Activated naive CD8-positive, alpha-beta T cell (primary cell): Measurements from ENCODE around the gene FOXD4.
A peak's percentile ranks its signal among the peaks of the same experiment; 100 is the strongest.
"Not testable (repeated sequence)": the region's sequence is repeated elsewhere in the genome, so short reads cannot be mapped to it uniquely, and the experiment has no call there.

Experiments
- H3K27ac Mint-ChIP-seq: one replicate; pipeline ENCODE4 v1.8.0; 2021; ENCODE audit warnings: mixed read lengths
- H3K27me3 Mint-ChIP-seq: one replicate; pipeline ENCODE4 v1.8.0; 2021; ENCODE audit warnings: mixed read lengths
- H3K36me3 Mint-ChIP-seq: one replicate; pipeline ENCODE4 v1.8.0; 2021; ENCODE audit warnings: mixed read lengths
- H3K4me1 Mint-ChIP-seq: one replicate; pipeline ENCODE4 v1.8.0; 2021; ENCODE audit warnings: low read depth, mixed read lengths
- H3K4me3 Mint-ChIP-seq: one replicate; pipeline ENCODE4 v1.8.0; 2021; ENCODE audit warnings: mild to moderate bottlenecking, mixed read lengths
- H3K9me3 Mint-ChIP-seq: one replicate; pipeline ENCODE4 v1.8.0; 2021; ENCODE audit warnings: low read depth, mixed read lengths

Gene FOXD4

DNA sequence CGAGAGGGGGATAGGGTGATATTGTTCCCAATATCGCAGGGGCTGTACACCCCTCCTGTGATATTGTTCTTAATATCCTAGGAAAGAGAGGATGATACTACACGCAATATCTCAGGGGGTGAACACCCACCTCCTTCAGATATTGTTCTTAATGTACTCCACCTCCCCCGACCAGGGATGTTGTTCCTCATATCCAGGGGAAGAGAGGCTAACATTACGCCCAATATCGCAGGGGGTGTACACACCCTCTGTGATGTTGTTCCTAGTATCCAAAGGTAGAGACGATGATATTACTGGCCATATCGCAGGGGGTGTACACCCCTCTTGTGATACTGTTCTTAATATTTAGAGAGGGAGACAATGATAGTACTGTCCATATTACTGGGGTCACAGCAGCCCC, 12.2 kb downstream of the FOXD4 start:
- not testable (repeated sequence) for H3K4me1 Mint-ChIP-seq, H3K4me3 Mint-ChIP-seq, H3K36me3 Mint-ChIP-seq, H3K27ac Mint-ChIP-seq, H3K9me3 Mint-ChIP-seq
- H3K27me3 Mint-ChIP-seq: peaks cover 16% of the 10 kb centered on the region

DNA sequence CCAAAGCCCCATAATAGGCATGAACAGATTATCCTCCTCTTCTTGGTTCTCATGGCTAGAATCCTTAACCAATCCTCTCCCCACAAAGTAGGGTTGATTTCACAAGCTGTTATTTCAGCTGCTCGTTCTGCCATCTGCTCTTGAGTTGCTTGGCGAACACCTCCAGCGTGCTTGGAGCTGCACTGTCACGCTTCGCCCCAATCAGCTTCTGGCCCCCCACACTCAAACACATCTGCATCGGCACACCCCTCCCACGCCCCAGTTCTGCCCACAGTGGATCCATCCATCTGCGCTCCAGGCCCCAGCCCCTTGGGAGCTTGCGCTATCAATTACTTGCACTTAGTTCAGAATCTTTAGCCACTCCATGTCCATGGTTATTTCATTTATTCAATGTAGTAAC, 17.8 kb downstream of the FOXD4 start:
- H3K4me1 Mint-ChIP-seq, H3K36me3 Mint-ChIP-seq, H3K4me3 Mint-ChIP-seq: not testable (repeated sequence)

DNA sequence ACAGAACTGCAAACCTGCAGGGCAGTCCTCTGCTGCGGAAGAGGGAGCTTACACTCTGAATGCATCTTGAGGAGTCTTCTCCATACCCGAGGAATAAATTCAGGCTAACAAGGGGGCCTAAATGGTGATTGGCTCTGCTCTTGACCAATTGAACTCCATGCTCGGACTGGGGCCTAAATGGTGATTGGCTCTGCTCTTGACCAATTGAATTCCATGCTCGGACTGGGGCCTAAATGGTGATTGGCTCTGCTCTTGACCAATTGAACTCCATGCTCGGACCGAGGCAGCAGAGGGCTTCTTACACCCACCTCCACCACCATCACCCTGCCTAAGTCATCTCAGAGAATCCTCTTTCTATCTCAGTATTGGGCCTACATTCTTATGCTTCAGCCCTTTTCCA, 18.4 kb downstream of the FOXD4 start:
- not testable (repeated sequence) for H3K27me3 Mint-ChIP-seq, H3K36me3 Mint-ChIP-seq, H3K9me3 Mint-ChIP-seq, H3K4me3 Mint-ChIP-seq, H3K27ac Mint-ChIP-seq, H3K4me1 Mint-ChIP-seq

More for the DNA sequence above, 17.8 kb downstream of the FOXD4 start:
- not testable (repeated sequence) for H3K27ac Mint-ChIP-seq, H3K27me3 Mint-ChIP-seq, H3K9me3 Mint-ChIP-seq

DNA sequence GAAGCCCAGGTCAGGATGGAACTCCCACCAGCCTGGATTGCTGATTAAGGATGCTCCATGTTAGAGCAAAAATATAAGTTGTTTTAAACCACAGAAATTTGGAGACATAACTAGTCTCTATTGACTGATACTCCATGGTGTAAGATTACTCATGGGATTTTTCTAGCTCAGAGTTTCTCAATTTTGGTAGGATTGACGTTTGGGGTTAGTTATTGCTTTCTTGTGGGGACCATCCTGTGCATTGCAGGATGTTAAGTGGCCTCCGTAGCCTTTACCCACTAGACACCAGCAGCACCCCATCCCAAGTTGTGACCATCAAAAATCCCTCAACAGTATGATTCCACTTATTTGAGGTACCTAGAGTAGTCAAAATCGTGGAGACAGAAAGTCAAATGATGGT, 19.4 kb downstream of the FOXD4 start:
- not testable (repeated sequence) for H3K27ac Mint-ChIP-seq, H3K36me3 Mint-ChIP-seq, H3K27me3 Mint-ChIP-seq, H3K9me3 Mint-ChIP-seq, H3K4me1 Mint-ChIP-seq, H3K4me3 Mint-ChIP-seq

DNA sequence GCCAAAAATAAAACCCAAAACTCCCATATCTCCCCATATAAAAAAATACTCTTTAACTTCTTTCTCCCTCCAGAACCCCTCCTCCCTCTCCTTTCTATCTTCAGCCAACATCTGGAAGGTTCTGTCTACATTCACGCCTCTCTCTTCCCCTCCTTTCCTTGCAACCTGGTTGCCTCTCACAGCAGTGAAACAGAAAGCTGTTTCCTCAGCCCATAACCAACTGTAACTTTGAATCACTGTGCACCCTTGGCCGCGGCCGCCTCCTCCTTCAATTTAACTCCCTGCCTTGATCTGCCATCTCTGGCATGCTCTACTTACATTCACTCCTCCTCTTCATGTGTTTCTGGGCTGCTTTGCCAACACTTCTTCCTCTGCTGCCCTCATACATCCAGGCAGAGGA, 23.2 kb downstream of the FOXD4 start:
- H3K9me3 Mint-ChIP-seq, H3K27ac Mint-ChIP-seq, H3K27me3 Mint-ChIP-seq: not testable (repeated sequence)

DNA sequence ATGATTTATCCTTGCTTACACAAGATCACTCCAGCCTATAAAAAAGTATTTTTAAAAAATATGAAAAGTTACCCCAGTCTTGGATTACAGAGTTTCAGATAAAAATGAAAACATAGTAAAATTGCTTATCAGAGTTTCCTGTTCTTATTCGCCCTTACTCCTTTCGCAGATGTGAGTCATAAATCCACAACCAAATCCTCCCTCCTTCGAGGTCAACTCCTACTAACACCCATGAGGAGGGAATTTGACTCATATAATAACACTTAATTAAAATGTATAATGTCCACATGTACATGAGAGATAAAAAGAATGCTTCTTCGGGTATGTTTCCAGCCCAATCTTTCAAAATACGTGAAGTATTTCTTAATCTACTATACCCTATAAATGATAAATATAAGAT, 23.9 kb downstream of the FOXD4 start:
- H3K36me3 Mint-ChIP-seq, H3K4me3 Mint-ChIP-seq, H3K4me1 Mint-ChIP-seq, H3K27ac Mint-ChIP-seq, H3K27me3 Mint-ChIP-seq, H3K9me3 Mint-ChIP-seq: not testable (repeated sequence)

More for the DNA sequence above, 23.2 kb downstream of the FOXD4 start:
- H3K4me3 Mint-ChIP-seq, H3K36me3 Mint-ChIP-seq, H3K4me1 Mint-ChIP-seq: not testable (repeated sequence)

DNA sequence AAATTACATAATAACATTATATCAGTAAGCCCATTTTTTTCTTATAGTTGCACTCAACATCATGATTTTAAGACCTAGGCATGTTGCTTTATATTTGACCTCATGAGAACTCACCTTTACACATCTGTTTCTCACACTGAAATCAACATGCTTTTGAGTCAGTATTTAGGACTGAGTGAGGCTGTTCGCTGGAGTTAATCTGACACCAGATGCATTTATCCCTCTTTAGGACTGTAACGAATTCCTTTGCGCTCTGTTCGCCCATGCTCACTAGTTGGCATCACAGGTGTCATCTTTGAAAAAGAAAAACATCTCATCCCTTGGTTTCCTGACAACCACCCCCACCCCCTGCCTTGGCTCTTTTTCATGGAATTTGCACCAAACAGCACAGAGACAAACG, 24.3 kb downstream of the FOXD4 start:
- not testable (repeated sequence) for H3K27me3 Mint-ChIP-seq, H3K36me3 Mint-ChIP-seq, H3K4me3 Mint-ChIP-seq, H3K4me1 Mint-ChIP-seq, H3K27ac Mint-ChIP-seq, H3K9me3 Mint-ChIP-seq

DNA sequence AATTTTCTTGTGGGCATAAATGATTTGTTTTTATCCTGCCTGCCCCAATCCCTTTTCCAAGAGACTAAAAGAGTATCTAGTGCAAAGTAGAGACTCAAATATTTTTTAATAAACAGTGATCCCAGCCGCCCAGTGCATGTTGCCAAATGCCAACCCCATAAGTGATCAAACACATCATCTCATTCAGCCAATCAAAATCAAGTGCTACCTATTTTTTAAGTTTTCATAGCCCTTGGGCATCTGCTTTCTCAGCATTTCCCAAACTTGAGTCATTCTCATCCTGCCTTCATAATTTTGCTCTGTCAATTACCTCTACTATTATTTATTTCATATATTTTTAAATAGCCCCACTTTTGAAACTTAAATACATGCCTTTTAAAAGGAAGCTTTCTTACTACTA, 27.4 kb downstream of the FOXD4 start:
- not testable (repeated sequence) for H3K27ac Mint-ChIP-seq, H3K4me3 Mint-ChIP-seq, H3K36me3 Mint-ChIP-seq, H3K27me3 Mint-ChIP-seq, H3K4me1 Mint-ChIP-seq, H3K9me3 Mint-ChIP-seq

DNA sequence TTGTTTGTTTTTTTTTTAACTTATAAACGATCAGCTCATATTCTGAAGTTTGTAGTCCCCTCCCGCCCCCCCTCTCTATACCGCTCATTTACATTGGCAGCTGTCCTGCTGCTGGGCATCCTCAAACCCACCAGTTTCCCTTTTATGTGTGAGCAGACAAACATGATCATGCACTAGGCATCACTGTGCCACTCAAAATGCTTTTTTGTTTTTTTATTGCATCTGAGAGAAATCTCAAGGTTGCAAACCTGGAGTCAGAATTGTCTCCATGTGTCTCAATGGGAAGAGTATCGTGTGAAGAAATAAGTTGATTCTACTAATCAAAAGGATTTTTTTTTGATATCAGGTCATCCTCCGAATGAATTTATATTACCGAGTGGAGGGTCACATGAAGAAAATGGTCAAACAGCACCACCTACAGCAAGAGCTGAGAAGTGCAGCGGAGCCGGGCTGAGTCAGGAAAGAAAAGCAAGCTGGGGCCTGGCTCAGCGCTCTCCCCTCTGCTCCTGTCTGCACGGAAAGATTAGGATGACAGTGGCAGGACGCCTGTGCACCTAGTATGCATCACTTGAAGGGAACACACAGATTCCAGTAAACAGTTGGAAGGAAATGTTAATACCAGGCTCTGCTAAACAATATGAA, 29.7 kb downstream of the FOXD4 start:
- not testable (repeated sequence) for H3K9me3 Mint-ChIP-seq, H3K27me3 Mint-ChIP-seq, H3K4me3 Mint-ChIP-seq, H3K36me3 Mint-ChIP-seq, H3K27ac Mint-ChIP-seq, H3K4me1 Mint-ChIP-seq

DNA sequence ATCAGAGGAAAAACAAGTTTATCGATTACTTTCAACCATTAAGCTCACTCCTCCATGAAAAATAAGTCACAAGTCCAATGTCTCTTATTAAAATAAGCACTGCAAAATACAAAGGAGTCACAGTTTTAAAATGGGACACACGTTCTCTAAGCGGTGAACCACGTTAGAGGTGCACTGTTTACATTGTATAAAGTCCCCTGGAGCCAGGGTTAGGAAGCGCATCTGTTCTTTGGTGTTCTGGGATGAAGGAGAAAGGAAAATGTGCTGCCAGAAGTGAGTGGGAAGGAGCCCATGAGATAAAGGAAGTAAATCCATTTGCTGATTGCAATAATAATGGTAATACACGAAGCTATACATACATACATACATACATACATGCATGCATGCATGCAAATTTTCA, 30.4 kb downstream of the FOXD4 start:
- H3K27me3 Mint-ChIP-seq, H3K36me3 Mint-ChIP-seq, H3K4me1 Mint-ChIP-seq, H3K27ac Mint-ChIP-seq, H3K9me3 Mint-ChIP-seq, H3K4me3 Mint-ChIP-seq: not testable (repeated sequence)

DNA sequence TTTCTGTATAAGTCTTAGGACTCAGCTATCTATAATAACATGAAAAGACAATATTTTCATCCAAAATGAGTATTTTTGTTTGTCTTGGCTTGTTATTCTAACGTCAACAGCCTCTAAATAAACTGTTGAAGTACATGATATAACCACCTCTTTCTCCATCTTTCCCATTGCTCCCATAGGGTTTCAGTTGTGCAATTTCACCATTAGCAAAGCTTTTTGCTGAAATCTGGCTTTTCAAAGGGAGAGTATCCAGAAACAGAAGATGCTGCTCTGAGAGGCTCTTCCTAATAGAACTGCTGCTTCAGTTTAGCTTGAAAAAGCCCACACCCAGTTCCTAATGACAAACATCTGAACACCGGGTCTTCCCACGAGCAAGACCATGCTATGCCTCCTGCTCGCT, 31.1 kb downstream of the FOXD4 start:
- H3K27me3 Mint-ChIP-seq, H3K9me3 Mint-ChIP-seq, H3K4me1 Mint-ChIP-seq, H3K36me3 Mint-ChIP-seq, H3K27ac Mint-ChIP-seq, H3K4me3 Mint-ChIP-seq: not testable (repeated sequence)

DNA sequence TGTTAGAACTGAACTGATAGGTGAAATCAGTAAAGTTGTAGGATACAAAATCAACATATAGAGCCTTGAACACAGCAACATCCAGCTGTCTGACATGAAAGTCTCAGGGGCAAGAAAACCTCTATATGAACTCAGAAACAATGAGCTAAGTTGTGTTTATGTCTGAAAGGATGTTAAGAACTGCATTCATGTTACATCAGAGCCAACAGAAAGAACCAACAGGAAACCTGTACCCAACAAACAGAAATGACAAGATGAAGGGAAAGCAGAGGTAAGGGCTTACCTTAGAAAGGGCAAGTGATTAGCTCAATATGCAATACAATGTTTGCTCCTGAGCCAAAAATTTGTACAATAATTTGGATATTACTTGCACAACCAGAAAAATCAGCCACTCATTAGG, 31.5 kb downstream of the FOXD4 start:
- not testable (repeated sequence) for H3K36me3 Mint-ChIP-seq, H3K27me3 Mint-ChIP-seq, H3K27ac Mint-ChIP-seq, H3K4me3 Mint-ChIP-seq, H3K9me3 Mint-ChIP-seq, H3K4me1 Mint-ChIP-seq

DNA sequence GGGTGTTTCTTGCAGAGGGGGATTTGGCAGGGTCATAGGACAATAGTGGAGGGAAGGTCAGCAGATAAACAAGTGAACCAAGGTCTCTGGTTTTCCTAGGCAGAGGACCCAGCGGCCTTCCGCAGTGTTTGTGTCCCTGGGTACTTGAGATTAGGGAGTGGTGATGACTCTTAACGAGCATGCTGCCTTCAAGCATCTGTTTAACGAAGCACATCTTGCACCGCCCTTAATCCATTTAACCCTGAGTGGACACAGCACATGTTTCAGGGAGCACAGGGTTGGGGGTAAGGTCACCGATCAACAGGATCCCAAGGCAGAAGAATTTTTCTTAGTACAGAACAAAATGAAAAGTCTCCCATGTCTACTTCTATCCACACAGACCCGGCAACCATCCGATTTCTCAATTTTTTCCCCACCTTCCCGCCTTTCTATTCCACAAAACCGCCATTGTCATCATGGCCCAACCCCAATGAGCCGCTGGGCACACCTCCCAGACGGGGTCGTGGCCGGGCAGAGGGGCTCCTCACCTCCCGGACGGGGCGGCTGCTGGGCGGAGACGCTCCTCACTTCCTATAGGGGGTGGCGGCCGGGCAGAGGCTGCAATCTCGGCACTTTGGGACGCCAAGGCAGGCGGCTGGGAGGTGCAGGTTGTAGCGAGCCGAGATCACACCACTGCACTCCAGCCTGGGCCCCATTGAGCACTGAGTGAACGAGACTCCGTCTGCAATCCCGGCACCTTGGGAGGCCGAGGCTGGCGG, 35.1 kb downstream of the FOXD4 start:
- H3K4me3 Mint-ChIP-seq, H3K27ac Mint-ChIP-seq, H3K27me3 Mint-ChIP-seq, H3K36me3 Mint-ChIP-seq, H3K4me1 Mint-ChIP-seq, H3K9me3 Mint-ChIP-seq: not testable (repeated sequence)

DNA sequence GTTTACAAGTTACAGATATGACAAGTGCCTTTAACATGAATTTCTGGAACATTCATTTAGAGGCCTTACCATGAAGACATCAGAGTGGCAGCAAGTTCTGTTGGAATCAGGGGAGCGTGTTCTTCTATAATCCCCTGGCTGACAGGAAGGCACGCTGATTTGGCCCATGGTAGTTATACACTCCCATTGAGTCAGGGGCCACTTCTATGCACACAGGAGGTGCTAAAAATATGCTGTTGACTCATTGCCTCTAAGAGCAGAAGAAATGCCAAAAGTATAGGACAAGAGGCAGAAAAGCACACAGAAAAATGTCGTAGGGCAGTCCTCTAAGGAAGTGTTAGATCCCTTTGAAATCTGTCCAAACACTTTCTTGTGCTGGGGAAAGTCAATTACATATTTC, 39.9 kb downstream of the FOXD4 start:
- not testable (repeated sequence) for H3K27ac Mint-ChIP-seq, H3K9me3 Mint-ChIP-seq, H3K4me1 Mint-ChIP-seq, H3K27me3 Mint-ChIP-seq, H3K36me3 Mint-ChIP-seq, H3K4me3 Mint-ChIP-seq

DNA sequence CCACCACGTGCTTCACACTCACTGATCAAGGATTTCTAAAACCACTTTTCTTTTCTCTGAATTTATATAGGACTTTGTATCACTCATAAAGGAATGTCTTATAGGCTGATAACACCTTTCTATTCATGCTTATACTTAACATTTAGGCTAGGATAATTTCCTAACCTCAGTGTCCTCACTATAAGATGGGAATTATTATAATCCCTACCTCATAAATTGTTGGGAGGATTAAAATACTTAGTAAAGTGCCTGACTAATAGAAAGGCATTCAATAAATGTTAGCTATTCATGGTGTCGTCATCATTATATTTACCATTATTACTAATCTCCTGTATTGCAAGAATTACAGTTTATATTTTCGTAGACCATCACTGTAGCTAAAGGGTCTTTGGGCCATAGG, 41.8 kb downstream of the FOXD4 start:
- H3K27me3 Mint-ChIP-seq, H3K4me1 Mint-ChIP-seq, H3K27ac Mint-ChIP-seq, H3K9me3 Mint-ChIP-seq, H3K4me3 Mint-ChIP-seq, H3K36me3 Mint-ChIP-seq: not testable (repeated sequence)

DNA sequence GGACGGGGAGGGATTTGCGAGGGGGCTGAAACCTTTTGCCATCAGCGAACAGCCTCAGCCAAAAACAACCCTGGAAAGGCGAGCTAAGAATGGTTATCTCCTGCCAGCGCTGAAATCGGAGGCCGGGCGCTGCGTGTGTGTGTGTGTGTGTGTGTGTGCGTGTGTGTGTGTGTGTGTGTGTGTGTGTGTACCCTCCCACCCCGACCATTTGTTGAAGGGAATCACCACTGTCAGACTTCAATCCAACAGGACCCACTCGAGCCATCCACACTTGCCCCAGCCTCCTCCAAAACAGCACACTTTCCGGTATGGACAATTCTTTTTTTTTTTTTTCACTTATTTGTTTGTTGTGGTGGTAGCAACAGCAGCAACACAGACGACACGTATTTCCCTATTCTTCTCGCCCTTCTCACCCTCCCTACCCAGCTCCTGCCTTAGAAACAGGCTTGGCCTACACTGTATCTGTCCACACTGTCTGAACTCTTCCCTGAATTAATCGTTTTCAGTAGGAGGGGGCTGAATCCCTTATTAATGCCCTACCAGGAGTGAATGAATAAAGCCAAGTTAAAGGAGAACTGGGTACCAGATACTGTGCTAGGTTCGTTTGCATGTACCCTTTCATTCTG, 44.2 kb downstream of the FOXD4 start:
- H3K9me3 Mint-ChIP-seq, H3K27ac Mint-ChIP-seq, H3K4me1 Mint-ChIP-seq, H3K36me3 Mint-ChIP-seq, H3K27me3 Mint-ChIP-seq: not testable (repeated sequence)
- peak overlapping the region; percentile 72 for H3K4me3 Mint-ChIP-seq
